ENCODE measurements around the gene CIAPIN1. TPM values are rescaled to one million over a fixed set of nuclear protein-coding genes. Genes with fewer than 3 reads are reported as not detected.

Gene CIAPIN1
- total and polyA plus RNA-seq, 2 of the 8 experiments (the other 6 are each of a cell fraction or from before 2014, with no cell fraction given): 76.8 to 83.6 TPM

DNA sequence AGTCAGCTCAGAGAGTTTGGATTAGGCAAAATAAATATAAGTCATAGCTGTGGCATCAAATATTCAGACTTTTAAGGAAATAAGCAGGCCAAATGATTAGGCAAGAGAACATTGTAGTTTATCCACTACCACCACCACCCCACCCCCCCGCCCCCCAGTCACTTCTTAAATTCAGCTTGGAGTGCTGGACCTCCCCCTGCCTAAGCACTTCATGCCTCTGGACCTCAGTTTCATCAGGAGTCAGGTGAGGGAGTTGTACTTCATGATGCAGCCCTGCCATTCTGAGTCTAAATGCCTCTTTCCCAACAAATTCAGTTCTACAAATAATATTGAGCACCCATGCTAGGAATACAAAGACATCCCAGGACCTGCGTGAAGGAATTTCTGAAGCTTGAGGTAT, 17.3 kb upstream of the CIAPIN1 start:
- H3K4ac ChIP-seq (replicated peaks; ENCODE audit: insufficient read length, low read depth, low read length): no peak overlapping the region
- DNase-seq (ENCODE audit: low read depth in 1 of 2, low spot score in 2 of 2) (no peak), FAIRE-seq (no peak)
- no peak overlapping the region for H2AK5ac ChIP-seq (ENCODE audit: low read depth, low read length)
- H3K23ac ChIP-seq (ENCODE audit: insufficient read length): no peak overlapping the region
- no peak overlapping the region for H2BK20ac ChIP-seq (ENCODE audit: low read length)
- H4K91ac ChIP-seq (replicated peaks; ENCODE audit: insufficient read length, low read length): no peak overlapping the region
- no peaks in the 10 kb centered on the region for H3K9me3 ChIP-seq (ENCODE audit: insufficient read depth in 2 of 2, low read depth in 1 of 2, low read length in 1 of 2)
- H3K36me3 ChIP-seq (ENCODE audit: control insufficient read depth in 2 of 4, insufficient read depth in 4 of 4, low read length in 3 of 4): peaks cover 11 to 52% (median 40%) of the 10 kb centered on the region in 4 experiments
- H2BK12ac ChIP-seq (ENCODE audit: low read depth, low read length): no peak overlapping the region
- no peak overlapping the region for H4K8ac ChIP-seq (ENCODE audit: extremely low read depth, insufficient read depth, low read length)
- peaks cover 4 to 26% of the 10 kb centered on the region in 2 experiments; a peak in 3 of 4 replicates for H3K79me2 ChIP-seq (ENCODE audit: control insufficient read depth in 1 of 2, insufficient read depth in 2 of 2, low read length in 2 of 2)
- no peak overlapping the region for H2BK120ac ChIP-seq (replicated peaks; ENCODE audit: low read depth, low read length)
- no peak overlapping the region for H2AFZ ChIP-seq (ENCODE audit: low read length)
- H3K4me1 ChIP-seq (replicated peaks in 1 of 4; ENCODE audit: control insufficient read depth in 3 of 4, insufficient read depth in 4 of 4, low read length in 3 of 4): no peaks in the 10 kb centered on the region; a peak in 2 of 7 replicates
- no peak overlapping the region for H3K27ac ChIP-seq (ENCODE audit: low read depth, low read length)
- ChIA-PET POLR2A (ENCODE audit: partially characterized antibody) (interaction anchor here (1.0 to 4.2 kb wide), 3 partner anchors 8 to 17 kb away, joined by 3 to 30 read pairs (median 4); partner anchors contain the start of genes CIAPIN1 and COQ9), CTCF (ENCODE audit: partially characterized antibody) (interaction anchor here (1.1 to 11.9 kb wide), 8 partner anchors 10 to 64 kb away, joined by 3 to 144 read pairs (median 4); no protein-coding TSS in a partner anchor)
- no peak overlapping the region for H3K4me2 ChIP-seq (ENCODE audit: insufficient read depth in 1 of 2, low read depth in 2 of 2, low read length in 2 of 2)
- H4K5ac ChIP-seq (ENCODE audit: insufficient read length, low read depth, low read length): no peak overlapping the region
- H3K23me2 ChIP-seq (ENCODE audit: low read depth, low read length): peaks cover 5% of the 10 kb centered on the region
- no peak overlapping the region for H2BK15ac ChIP-seq (ENCODE audit: low read length)
- H2BK5ac ChIP-seq (ENCODE audit: low read depth, low read length): no peak overlapping the region
- no peak overlapping the region for H3K14ac ChIP-seq (ENCODE audit: insufficient read length)
- no peak overlapping the region for H3K56ac ChIP-seq (replicated peaks; ENCODE audit: insufficient read length, low read depth, low read length)
- peaks cover 11% of the 10 kb centered on the region for H3K79me1 ChIP-seq (ENCODE audit: low read depth, low read length)
- H3K27me3 ChIP-seq (replicated peaks in 1 of 4; ENCODE audit: control insufficient read depth in 3 of 4, extremely low read depth in 1 of 4, insufficient read depth in 3 of 4, low read length in 3 of 4): no peaks in the 10 kb centered on the region
- no peak overlapping the region for H3K18ac ChIP-seq (ENCODE audit: extremely low read depth, low read length)
- H3K9ac ChIP-seq (replicated peaks in 1 of 4; ENCODE audit: extremely low read depth in 1 of 4, low read depth in 3 of 4, low read length in 3 of 4): no peak overlapping the region
- no peak overlapping the region for H3K4me3 ChIP-seq (ENCODE audit: extremely low read depth in 1 of 4, insufficient read depth in 2 of 4, low read depth in 3 of 4, low read length in 4 of 4)
- 87% methylated on average over 2 of the region's 2 CpGs; no CpG with 5 or more reads in 1 of the 2 experiments for WGBS, 2 experiments (ENCODE audit: extremely low coverage in 1 of 2, insufficient coverage in 1 of 2, insufficient read length in 1 of 2, insufficient replicate concordance in 2 of 2, low coverage in 1 of 2, low lambda C conversion rate in 2 of 2, missing lambda C conversion rate in 1 of 2)
- peaks cover 0 to 8% of the 10 kb centered on the region in 2 experiments for H4K20me1 ChIP-seq (replicated peaks in 1 of 2; ENCODE audit: control insufficient read depth in 1 of 2, insufficient read depth in 2 of 2, low read length in 2 of 2)
- TF ChIP-seq EGR1 (IDR thresholded peaks at IDR 0.05; ENCODE audit: borderline replicate concordance, low read depth, low read length) (no peak), POU5F1 (IDR thresholded peaks at IDR 0.05; ENCODE audit: low read depth, low read length) (no peak), KDM4A (IDR thresholded peaks at IDR 0.05; ENCODE audit: low read depth, low read length, severe bottlenecking) (no peak), SUZ12 (IDR thresholded peaks at IDR 0.05; ENCODE audit: low read length) (no peak), TBP (IDR thresholded peaks at IDR 0.05; ENCODE audit: low read depth, low read length) (no peak), NANOG (IDR thresholded peaks at IDR 0.05; ENCODE audit: insufficient read depth, low read depth, low read length, poor library complexity, severe bottlenecking) (no peak), ZNF274 (IDR thresholded peaks at IDR 0.05; ENCODE audit: borderline replicate concordance, extremely low read depth, low read length) (no peak), CBX5 (IDR thresholded peaks at IDR 0.05; ENCODE audit: low read depth, low read length) (no peak), RAD21 (IDR thresholded peaks at IDR 0.05 in 1 of 2, conservative IDR thresholded peaks at IDR 0.05 in 1 of 2; ENCODE audit: low read depth in 2 of 2, low read length in 2 of 2) (no peak), ASH2L (IDR thresholded peaks at IDR 0.05; ENCODE audit: low read length) (no peak), CHD1 (IDR thresholded peaks at IDR 0.05; ENCODE audit: low read depth, low read length) (no peak), HDAC6 (IDR thresholded peaks at IDR 0.05; ENCODE audit: low read depth, low read length) (no peak)

Measured in H1 (cell line).